Measurements from ENCODE around the gene CELF2.

The CELF2 gene

GRCh38 chr10:11261687-11262493, 244.2 kb downstream of the CELF2 start:
- intact Hi-C loops (cut with DNase I) = no loop called here
- DNase-seq = peak in 2 of 42 donors; percentile 25 to 59

- DNase-seq = no peak
- intact Hi-C loops (cut with DNase I) = no loop called here
Measured at GRCh38 chr10:11262494-11263345, 245.0 kb downstream of the CELF2 start.

GRCh38 chr10:11263767-11264166, 246.1 kb downstream of the CELF2 start:
- DNase-seq = no peak
- intact Hi-C loops (cut with DNase I) = no loop called here

- peak in 1 of 42 donors; percentile 26 for DNase-seq
- intact Hi-C loops (cut with DNase I) = no loop called here
Measured at GRCh38 chr10:11264296-11265048, 246.8 kb downstream of the CELF2 start.

GRCh38 chr10:11265484-11265883, 247.8 kb downstream of the CELF2 start:
- intact Hi-C loops (cut with DNase I) = no loop called here
- peak in 1 of 42 donors; percentile 20 for DNase-seq

GRCh38 chr10:11266426-11266825, 248.8 kb downstream of the CELF2 start:
- intact Hi-C loops (cut with DNase I) = no loop called here
- DNase-seq = peak in 1 of 42 donors; percentile 18

GRCh38 chr10:11270135-11270857, 252.6 kb downstream of the CELF2 start:
- intact Hi-C loops (cut with DNase I) = no loop called here
- DNase-seq = peak; percentile 56 to 90 (median 78)

GRCh38 chr10:11270858-11271179, 253.1 kb downstream of the CELF2 start:
- intact Hi-C loops (cut with DNase I) = no loop called here
- no peak for DNase-seq

GRCh38 chr10:11272915-11273389, 255.3 kb downstream of the CELF2 start:
- intact Hi-C loops (cut with DNase I) = no loop called here
- DNase-seq = peak in 1 of 42 donors; percentile 49

- DNase-seq = peak in 1 of 42 donors; percentile 7
- intact Hi-C loops (cut with DNase I) = no loop called here
Measured at GRCh38 chr10:11274452-11274851, 256.8 kb downstream of the CELF2 start.

- DNase-seq = peak in 2 of 42 donors; percentile 6 to 36
- intact Hi-C loops (cut with DNase I) = no loop called here
Measured at GRCh38 chr10:11275651-11276050, 258.0 kb downstream of the CELF2 start.

GRCh38 chr10:11276449-11276990, 258.8 kb downstream of the CELF2 start:
- intact Hi-C loops (cut with DNase I) = no loop called here
- peak in 1 of 42 donors; percentile 38 for DNase-seq

GRCh38 chr10:11279314-11279713, 261.6 kb downstream of the CELF2 start:
- peak in 4 of 42 donors; percentile 26 to 62 (median 44) for DNase-seq

GRCh38 chr10:11280187-11280932, 262.7 kb downstream of the CELF2 start:
- intact Hi-C loops (cut with DNase I) = no loop called here
- DNase-seq = peak in 5 of 42 donors; percentile 4 to 40 (median 8)

More at GRCh38 chr10:11279314-11279713, 261.6 kb downstream of the CELF2 start:
- intact Hi-C loops (cut with DNase I) = no loop called here

- DNase-seq = peak in 3 of 42 donors; percentile 4 to 35 (median 20)
- intact Hi-C loops (cut with DNase I) = no loop called here
Measured at GRCh38 chr10:11282156-11282555, 264.5 kb downstream of the CELF2 start.

- intact Hi-C loops (cut with DNase I) = no loop called here
- peak in 2 of 42 donors; percentile 3 to 14 for DNase-seq
Measured at GRCh38 chr10:11282661-11283060, 265.0 kb downstream of the CELF2 start.

- intact Hi-C loops (cut with DNase I) = no loop called here
- peak in 2 of 42 donors; percentile 6 to 41 for DNase-seq
Measured at GRCh38 chr10:11284291-11285085, 266.8 kb downstream of the CELF2 start.
